ENCODE data around the gene UBALD2.

GRCh38 chr17:76309461-76309860, 44.3 kb downstream of the UBALD2 start:
- TF ChIP-seq CTCF (conservative IDR thresholded peaks at IDR 0.05 in 1 of 2, IDR thresholded peaks at IDR 0.05 in 1 of 2; ENCODE audit: extremely low read depth in 1 of 2, insufficient read depth in 1 of 2, low read depth in 1 of 2, low read length in 2 of 2) (no peak), EZH2 (IDR thresholded peaks at IDR 0.05; ENCODE audit: borderline replicate concordance, low read length) (no peak)
